ENCODE data around the gene SHOC2.
"Not testable (repeated sequence)": the region's sequence is repeated elsewhere in the genome, so short reads cannot be mapped to it uniquely, and the experiment has no call there.

Gene SHOC2

GRCh38 chr10:110901954-110902819 lies 17.2 kb upstream of the SHOC2 start:
- DNase-seq = no peak

GRCh38 chr10:110903280-110904278 lies 15.8 kb upstream of the SHOC2 start:
- DNase-seq = no peak

- DNase-seq = no peak
These were observed 9.3 kb upstream of the SHOC2 start for GRCh38 chr10:110910138-110910537.

- no peak for DNase-seq
These were observed 7.0 kb upstream of the SHOC2 start for GRCh38 chr10:110912374-110912773.

- DNase-seq = no peak
These were observed 5.0 kb upstream of the SHOC2 start for GRCh38 chr10:110914431-110914830.

GRCh38 chr10:110915035-110915434 lies 4.4 kb upstream of the SHOC2 start:
- no peak for DNase-seq

DNA sequence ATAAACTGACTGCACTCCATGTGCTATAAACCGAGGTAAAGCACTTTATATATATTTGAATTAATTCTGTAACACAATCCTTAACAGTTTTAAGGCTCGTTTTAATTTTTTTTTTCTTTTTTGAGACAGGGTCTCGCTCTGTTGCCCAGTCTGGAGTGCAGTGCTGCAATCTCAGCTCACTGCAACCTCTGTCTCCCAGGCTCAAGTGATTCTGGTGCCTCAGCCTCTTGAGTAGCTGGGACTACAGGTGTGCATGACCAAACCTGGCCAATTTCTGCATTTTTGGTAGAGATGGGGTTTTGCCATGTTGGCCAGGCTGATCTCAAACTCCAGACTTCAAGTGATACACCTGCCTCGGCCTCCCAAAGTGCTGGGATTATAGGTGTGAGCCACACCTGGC lies 3.8 kb upstream of the SHOC2 start:
- DNase-seq = not testable (repeated sequence)

- DNase-seq = no peak
These were observed 2.7 kb upstream of the SHOC2 start for GRCh38 chr10:110916554-110917346.

- DNase-seq = peak; percentile 81
These were observed 1.1 kb upstream of the SHOC2 start for GRCh38 chr10:110918269-110918642.

- no peak for DNase-seq
These were observed 608 bp upstream of the SHOC2 start, which contains the start of gene BBIP1 for GRCh38 chr10:110918643-110919348. BBIP1 (minus strand) TSS chr10:110919180; CDS start chr10:110918157, 1,023 bp downstream.

GRCh38 chr10:110919971-110920881 lies 822 bp downstream of the SHOC2 start:
- DNase-seq = no peak

GRCh38 chr10:110923856-110924493 lies 4.6 kb downstream of the SHOC2 start:
- DNase-seq = no peak

DNA sequence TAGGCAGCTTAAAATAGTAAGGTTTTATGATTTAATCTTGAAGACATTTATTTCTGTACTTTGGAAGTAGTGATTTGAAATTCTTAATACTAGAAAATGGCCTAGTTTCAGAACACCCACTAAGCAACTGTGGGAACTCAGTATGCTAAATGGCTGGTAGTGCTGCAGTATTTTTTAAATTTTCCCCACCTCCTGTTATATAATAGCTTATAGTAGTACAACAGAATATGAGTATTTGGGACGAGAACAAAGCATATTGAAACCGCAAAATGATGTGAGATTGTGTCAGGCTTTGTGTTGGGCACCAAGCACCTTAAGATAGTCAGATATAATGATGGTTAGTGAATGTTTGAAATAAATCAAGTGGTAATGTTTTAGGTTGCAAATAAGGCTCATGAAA lies 8.1 kb downstream of the SHOC2 start:
- no peak for DNase-seq

GRCh38 chr10:110931769-110932381 lies 12.5 kb downstream of the SHOC2 start:
- no peak for DNase-seq

DNA sequence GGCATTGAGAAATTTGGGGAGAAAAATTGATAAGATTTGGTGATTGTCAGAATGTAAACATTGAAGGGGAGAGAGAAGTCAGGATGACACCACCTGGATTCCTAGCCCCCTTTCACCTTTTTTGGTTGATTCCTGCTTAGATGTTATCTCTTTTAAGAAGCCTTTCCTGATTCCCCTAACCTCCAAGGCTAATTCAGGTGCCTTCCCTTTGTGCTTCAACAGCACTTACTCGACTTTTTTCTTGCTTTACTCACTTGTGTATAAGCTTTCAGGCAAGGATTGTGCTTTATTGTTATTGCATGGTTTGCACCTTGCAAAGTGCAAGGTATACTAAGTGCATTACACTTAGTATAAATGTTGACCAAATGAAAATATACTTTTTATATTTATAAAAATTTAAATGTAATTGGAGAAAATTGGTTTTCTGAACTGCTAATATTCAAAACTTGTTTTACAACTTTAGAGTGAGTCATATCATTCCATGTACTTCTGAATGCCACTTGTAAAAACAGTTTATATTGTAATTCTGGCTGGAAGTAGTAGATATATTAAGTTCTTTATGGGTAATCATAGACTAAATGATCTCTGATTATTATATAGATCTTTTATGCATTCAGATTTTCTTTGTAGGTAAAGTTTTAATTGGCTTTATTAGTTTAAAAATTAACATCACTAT lies 13.2 kb downstream of the SHOC2 start:
- DNase-seq = no peak

DNA sequence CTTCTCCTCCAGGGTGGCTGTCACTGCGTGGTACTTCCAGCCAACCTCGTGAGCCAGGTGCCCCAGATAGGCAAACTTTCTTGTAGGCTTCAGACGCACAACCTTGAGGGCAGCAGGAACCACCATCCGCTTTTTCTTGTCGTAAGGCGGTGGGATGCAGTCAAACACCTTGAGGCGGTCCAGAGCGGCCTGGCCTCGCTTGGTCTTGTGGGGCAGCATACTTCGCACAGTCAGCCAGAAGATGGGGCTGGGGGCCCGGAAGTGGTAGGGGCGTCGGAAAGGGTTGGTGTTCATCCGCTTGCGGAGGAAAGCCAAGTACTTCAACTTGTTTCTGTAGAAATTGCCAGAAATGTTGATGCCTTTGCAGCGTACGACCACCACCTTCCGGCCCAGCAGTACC lies 17.4 kb downstream of the SHOC2 start:
- no peak for DNase-seq

DNA sequence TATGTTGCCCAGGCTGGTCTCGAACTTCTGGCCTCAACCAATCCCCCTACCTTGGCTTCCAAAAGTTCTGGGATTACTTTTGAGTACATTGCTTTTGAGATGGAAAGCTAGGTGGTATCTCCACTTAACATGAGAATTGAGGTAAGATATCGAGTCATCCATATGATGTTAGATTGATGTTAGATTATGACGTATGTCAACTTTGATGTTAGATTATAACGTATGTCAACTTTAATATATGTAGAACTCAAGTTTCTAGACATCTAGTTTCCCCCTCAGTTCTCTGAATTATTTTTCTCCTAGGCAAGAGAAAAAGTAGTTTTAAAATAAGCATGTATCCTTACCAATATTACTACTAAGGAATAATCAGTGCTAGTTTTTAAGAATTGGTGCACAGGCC lies 20.0 kb downstream of the SHOC2 start:
- DNase-seq = no peak

DNA sequence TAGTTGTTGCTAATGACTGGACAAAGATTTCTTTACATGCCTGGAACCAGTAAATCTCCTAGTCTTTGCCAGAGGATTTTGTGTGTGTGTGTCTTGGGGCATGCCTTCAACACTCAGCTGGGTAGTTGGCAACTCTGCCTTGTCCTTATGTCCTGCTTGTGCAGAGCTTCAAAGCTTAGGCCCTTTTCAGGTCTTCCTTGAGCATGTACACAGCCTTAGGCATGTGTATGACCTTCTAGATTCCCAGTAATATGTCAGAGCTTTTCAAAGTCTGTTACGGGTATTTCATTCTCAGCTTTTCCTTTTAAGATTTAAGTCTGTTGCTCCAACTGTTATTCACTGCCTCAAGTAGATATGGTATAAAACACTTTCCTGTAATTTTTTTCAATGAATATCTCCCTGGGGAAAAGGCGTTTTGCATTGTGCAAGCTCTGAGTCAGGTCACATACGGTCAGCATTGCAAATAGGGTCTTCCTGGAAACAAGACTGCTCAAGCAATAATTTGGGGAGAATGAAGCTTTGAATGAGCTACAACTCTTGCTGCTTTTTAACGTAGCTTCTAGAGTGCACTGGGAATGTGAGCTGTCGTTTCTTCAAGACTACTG lies 25.5 kb downstream of the SHOC2 start:
- no peak for DNase-seq

DNA sequence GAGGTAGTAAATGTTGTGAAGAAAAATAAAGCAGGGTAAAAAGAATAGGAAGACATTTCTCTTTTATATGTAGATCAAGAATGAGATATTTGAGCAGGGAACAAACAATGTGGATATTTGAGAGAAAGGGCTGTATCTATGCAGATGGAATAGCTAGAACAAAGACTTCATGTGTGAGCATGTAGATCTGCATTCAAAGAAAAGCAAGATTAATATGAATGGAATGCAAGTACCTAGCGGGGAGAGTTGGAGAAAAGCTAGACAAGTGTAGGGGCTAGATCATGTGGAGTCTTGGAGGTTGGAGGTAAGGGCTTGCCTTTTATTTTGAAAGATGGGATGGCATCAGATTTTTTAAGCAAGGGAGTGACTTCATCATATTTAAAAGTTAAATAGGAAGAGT lies 27.1 kb downstream of the SHOC2 start:
- DNase-seq = no peak
